A172 (cell line): ENCODE results near the gene RBMS3. TPM values are rescaled to one million over a fixed set of nuclear protein-coding genes. Genes with fewer than 3 reads are reported as not detected.

ENCODE experiments used
- DNase-seq: peaks from one replicate; pipeline ENCODE4 v3.0.0-alpha.2; 2015; ENCODE audit warnings: low spot score
- total RNA-seq: library from RNA; depleted of rRNA; stranded (reverse); fragments of >200 nt; shearing (Covaris generic); gene quantifications from 2 replicates; pipeline ENCODE4 v1.2.3, GENCODE V29; 2014

RBMS3 gene
- total RNA-seq, 1 experiment from 2014 or later = 14.9 TPM

- DNase-seq = no peak
These were observed 608.3 kb downstream of the RBMS3 start for GRCh38 chr3:29889215-29889614.

DNA sequence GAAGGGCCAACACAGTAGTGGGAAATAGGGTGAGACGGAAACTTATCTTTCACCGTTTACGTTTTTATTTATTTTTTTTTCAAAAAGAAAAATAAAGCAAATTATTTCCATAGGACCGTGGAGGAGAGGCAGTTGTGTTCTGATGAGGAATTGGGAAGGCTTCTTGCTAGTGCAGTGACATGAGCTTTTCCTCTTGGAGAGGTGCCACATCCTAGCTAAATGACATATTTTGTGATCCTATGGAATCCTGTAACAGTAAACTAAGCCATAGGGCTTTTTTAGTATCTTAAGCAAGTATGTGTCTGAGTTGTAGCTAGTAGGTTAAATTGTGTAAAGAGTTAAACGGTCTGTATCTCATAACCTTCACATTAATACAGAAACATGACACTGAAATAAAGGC lies 609.9 kb downstream of the RBMS3 start:
- no peak for DNase-seq

- DNase-seq = no peak
These were observed 612.2 kb downstream of the RBMS3 start for GRCh38 chr3:29892976-29893554.

GRCh38 chr3:29896856-29897255 lies 616.0 kb downstream of the RBMS3 start:
- no peak for DNase-seq

- DNase-seq = no peak
These were observed 617.5 kb downstream of the RBMS3 start for GRCh38 chr3:29898171-29898965.

GRCh38 chr3:29899021-29899420 lies 618.1 kb downstream of the RBMS3 start:
- no peak for DNase-seq

- no peak for DNase-seq
These were observed 620.2 kb downstream of the RBMS3 start for GRCh38 chr3:29901097-29901496.

DNA sequence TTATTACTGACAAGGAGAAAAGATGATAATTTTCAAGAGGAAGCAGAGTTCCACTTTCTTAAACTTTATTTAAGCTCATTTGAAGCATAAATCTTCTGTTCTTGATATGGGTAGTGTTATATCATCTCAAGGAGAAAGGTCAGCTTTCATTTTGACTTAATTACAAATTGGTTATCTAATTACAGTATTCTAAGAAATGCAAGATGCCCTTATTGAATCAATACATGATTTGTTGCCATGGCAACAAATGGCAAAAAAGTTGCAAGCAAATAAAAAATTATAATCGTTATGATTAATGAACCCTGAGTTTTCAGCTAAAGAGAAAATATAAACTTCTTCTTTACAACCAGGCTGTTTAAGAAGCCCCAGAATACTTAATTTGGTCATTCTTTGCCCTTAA lies 622.7 kb downstream of the RBMS3 start:
- no peak for DNase-seq

- DNase-seq = no peak
These were observed 626.0 kb downstream of the RBMS3 start for GRCh38 chr3:29906906-29907305.

GRCh38 chr3:29912600-29913288 lies 631.9 kb downstream of the RBMS3 start:
- DNase-seq = no peak

DNA sequence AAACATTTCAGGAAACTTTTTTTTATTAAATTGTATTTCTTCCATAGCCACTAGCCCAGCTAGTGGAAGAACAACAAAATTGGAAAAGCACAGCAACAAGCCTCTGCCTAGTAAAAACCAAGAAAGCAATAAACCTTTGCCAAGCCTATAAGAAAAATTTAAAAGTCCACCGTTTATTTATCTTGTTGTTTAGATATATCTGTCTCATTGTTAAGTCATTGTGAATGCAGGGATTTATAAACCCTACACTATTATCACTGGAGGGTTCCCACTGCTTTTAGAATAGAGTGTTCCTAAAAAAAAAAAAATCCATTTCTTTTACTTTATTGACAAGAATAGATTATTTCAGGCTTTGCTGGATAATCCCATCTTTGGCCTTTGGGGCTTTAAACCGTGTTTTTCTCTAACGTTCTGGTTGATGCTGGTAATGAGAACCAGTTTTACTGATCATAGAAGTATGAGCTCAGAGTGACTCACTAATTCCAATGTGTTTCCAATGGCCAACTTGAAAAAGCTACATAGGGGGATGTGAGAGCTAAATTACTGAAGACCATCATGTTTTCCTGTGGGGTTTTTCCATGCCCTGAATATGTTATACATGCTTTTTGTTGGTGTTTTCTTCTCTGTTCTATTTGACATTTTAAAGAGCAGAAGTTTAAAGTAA lies 634.1 kb downstream of the RBMS3 start:
- DNase-seq = no peak

DNA sequence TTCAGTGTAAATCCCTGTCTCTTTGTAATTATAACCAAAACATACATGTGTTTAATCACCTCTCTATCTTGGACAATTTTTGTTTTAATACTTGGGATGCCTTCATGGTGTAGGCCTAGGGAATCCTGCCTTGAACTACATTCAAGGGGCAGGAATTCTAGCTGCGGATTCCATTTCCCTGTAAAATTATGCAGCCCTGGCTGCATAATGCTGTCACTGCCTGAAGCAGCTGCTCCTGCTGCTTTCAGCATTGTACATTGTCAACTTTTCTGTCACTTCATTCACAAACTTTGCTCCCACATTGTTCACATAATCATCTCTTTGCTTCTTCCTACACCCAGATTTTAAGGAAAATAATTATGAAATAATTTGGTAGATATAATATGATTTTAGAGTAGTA lies 638.7 kb downstream of the RBMS3 start:
- DNase-seq = no peak

GRCh38 chr3:29922992-29923746 lies 642.3 kb downstream of the RBMS3 start:
- DNase-seq = peak; percentile 85

DNA sequence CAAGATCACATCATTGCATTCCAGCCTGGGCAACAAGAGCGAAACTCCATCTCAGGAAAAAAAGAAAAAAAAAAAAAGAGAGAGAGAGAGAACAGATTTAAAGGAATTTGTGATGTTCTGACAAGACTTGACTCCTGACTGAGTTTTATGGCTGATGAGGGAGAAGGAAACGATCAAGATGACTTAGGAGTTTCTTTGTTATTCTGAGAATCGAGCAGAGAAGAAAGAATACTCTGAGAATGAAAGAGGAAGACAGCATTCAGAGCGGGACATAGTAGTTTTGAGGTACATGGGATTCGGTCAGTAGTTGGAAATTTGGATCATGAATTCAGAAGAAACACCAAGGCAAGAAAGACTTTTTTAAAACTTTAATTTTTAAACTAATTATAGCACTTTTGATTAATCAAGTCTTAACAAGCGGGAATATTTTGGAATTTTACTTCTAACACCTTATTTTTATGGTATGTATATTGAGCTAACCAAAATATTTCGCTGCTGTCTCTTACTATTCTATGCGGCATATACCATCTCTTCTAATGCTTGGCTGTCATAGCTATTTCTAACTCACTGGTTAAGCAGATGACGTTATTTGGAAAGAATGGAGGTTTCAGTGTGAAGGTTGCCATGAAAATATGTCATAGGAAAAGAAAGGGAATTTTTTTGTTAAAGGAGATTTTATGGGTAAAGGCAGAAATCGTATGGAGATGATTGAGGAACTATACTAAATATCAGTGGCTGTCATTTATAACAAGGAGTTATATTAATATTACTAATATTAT lies 644.1 kb downstream of the RBMS3 start:
- DNase-seq = no peak

DNA sequence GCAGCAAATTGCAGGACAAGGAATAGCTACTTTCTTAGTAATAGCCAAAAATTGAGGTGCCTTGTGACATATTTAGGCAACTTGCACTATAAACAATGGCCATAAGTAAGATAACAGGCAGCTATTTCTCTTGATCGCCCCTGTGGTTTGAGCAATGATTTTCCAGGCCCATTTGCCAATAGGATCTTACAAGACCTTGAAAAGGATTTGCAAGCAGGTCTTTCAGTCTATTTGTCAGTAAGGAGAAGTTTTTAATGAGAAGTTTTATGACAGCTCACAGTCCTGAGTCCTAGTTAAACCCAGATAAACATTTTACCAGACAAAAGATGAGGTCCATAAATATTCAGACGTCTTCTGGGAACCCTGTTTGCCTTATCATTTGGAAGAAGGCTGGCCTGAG lies 645.5 kb downstream of the RBMS3 start:
- no peak for DNase-seq

DNA sequence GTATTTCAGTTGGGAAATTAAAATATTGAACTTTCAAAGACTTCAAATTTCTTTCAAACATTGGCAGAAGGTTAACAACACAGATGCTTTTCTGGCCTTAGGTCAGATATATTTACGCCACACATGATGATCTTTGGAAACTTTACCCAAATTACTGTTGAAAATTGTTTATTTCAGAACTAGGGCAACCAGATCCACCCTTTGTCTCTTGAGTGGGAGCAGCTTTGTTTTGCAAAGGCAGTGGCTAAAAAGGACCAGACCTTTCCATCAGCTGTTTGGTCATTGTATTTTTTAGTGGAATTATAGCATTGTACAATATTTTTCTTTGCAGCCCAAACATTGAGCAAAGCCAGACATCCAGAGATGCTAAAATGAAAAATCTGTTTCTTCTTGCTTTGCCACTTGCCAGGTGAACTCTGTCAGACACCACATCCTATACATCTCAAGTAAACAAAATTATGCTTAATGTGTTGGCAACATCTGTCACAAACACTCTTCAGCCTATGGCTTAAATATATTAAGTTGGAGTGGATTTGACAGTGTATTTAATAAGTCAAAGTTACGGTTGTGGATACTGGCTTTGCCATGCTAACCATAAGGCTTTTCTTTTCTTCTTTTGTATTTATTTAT lies 651.9 kb downstream of the RBMS3 start:
- no peak for DNase-seq

GRCh38 chr3:29933802-29934490 lies 653.1 kb downstream of the RBMS3 start:
- DNase-seq = no peak

GRCh38 chr3:29934751-29935150 lies 653.9 kb downstream of the RBMS3 start:
- DNase-seq = no peak

- no peak for DNase-seq
These were observed 655.2 kb downstream of the RBMS3 start for GRCh38 chr3:29936054-29936453.

GRCh38 chr3:29936766-29937165 lies 655.9 kb downstream of the RBMS3 start:
- no peak for DNase-seq
